GM12892 (cell line): ENCODE results near the gene CCDC182.

ENCODE experiments used
- POLR2A ChIP-seq: IDR thresholded peaks from 2 replicates; pipeline ENCODE4 v1.6.1; 2011; ENCODE audit warnings: low read depth, low read length, control low read depth
- POLR2AphosphoS5 ChIP-seq: IDR thresholded peaks from 2 replicates; pipeline ENCODE4 v1.6.1; 2011; ENCODE audit warnings: low read depth, low read length, control low read depth

DNA sequence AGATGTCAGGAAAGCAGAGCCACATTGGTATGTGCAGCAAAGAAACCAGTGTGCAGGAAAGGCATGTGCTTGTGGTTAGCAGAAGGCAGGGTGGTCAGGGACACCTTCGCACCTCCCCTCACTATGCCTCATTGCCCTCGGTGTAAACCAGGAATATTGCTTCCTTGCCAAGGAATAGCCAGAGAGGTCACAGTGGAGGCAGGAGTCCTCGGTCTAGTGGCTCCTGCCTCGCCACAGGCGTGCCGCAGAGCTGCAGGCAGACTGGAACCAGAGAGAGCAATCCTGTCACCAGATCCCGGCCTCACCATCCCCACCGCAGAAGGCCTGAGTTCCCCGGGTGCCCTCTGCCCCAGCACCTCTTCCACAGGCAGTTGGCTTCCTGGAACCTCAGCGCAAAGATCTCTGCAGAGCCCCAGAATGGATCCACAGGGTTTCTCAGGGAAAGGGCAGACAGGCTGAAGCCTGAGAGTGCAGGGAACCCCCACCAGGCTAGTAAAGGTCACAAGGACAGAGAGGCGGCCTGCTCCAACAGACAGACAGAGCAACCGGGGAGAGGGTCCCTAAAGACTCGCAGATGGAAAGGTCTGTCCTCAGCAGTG lies 21.6 kb downstream of the CCDC182 start:
- TF ChIP-seq POLR2A = no peak
- TF ChIP-seq POLR2AphosphoS5 = no peak
